Endothelial cell of umbilical vein (primary cell): Measurements from ENCODE around the gene TMEM120B. TPM values are rescaled to one million over a fixed set of nuclear protein-coding genes. Genes with fewer than 3 reads are reported as not detected.

Source experiments
- BruUV-seq: library from RNA; stranded (reverse); fragments of 400-500 nt; replicated peaks from 2 replicates; lab custom pipeline; 2021; lab: Mats Ljungman, UMichigan
- CTCF ChIA-PET: fragments of 300-600, 350-600 bp; sonication (Branson Sonifier 250); formaldehyde crosslinking; loops from one replicate; lab custom pipeline; 2021; ENCODE audit warnings: antibody characterized with exemption, inconsistent platforms; lab: Charles Lee
- POLR2A ChIA-PET: fragments of 300-600, 350-600 bp; sonication (Branson Sonifier 250); formaldehyde crosslinking; loops from one replicate; lab custom pipeline; 2021; ENCODE audit warnings: antibody characterized with exemption, inconsistent platforms; lab: Charles Lee
- DNase-seq: peaks from one replicate; pipeline ENCODE4 v3.0.0-alpha.2; 2011; ENCODE audit warnings: low read depth, low spot score
- FAIRE-seq: peaks from 2 replicates; lab custom pipeline; 2011; peaks lifted over from hg19 to GRCh38; lab: Jason Lieb, UNC
- H2AFZ ChIP-seq: 2 replicates; pipeline ENCODE4 v1.6.0; 2012; ENCODE audit warnings: low read depth, low read length, control low read depth, inconsistent platforms
- H3K27ac ChIP-seq: 2 replicates; pipeline ENCODE4 v1.5.1; 2011; ENCODE audit warnings: low read depth, mild to moderate bottlenecking, control low read depth, low read length, moderate library complexity; ENCODE audit not compliant: insufficient read depth
- H3K27me3 ChIP-seq, 2 experiments: 2 replicates each; pipeline versions ENCODE4 v1.6.0 to v1.6.1; 2011; ENCODE audit warnings: low read length in 2 of 2, mixed read lengths in 1 of 2; ENCODE audit not compliant: control insufficient read depth in 2 of 2, insufficient read depth in 2 of 2
- H3K36me3 ChIP-seq, 2 experiments: 2 replicates in 1 of 2; 3 replicates in 1 of 2; pipeline ENCODE4 v1.5.1; 2011; ENCODE audit warnings: low read length in 2 of 2, mild to moderate bottlenecking in 1 of 2, moderate library complexity in 1 of 2; ENCODE audit not compliant: control insufficient read depth in 2 of 2, insufficient read depth in 2 of 2; ENCODE audit errors: extremely low read depth in 1 of 2
- H3K4me1 ChIP-seq: 3 replicates; pipeline ENCODE4 v1.5.1; 2011; ENCODE audit warnings: mild to moderate bottlenecking, low read length; ENCODE audit not compliant: control insufficient read depth, insufficient read depth; ENCODE audit errors: extremely low read depth
- H3K4me2 ChIP-seq: 2 replicates; pipeline ENCODE4 v1.6.1; 2011; ENCODE audit warnings: low read length, control low read depth, mixed read lengths; ENCODE audit not compliant: insufficient read depth
- H3K4me3 ChIP-seq, 3 experiments: fragments of 200-600 bp in 1 of 3; sonication (generic), shearing (Covaris generic) in 1 of 3; replicated peaks in 1 of 3; 2 replicates each; pipeline ENCODE4 v1.5.1; 2011 to 2016; ENCODE audit warnings: control low read depth in 3 of 3, low read length in 3 of 3, mild to moderate bottlenecking in 2 of 3, inconsistent platforms in 1 of 3, low read depth in 1 of 3, moderate library complexity in 1 of 3; ENCODE audit not compliant: insufficient read depth in 1 of 3
- H3K79me2 ChIP-seq: 2 replicates; pipeline ENCODE4 v1.6.0; 2012; ENCODE audit warnings: low read length, inconsistent platforms; ENCODE audit not compliant: control insufficient read depth, insufficient read depth
- H3K9ac ChIP-seq: replicated peaks from 2 replicates; pipeline ENCODE3; 2011; ENCODE audit warnings: low read length, control low read depth; ENCODE audit not compliant: insufficient read depth; ENCODE audit errors: extremely low read depth
- H3K9me1 ChIP-seq: replicated peaks from 3 replicates; pipeline ENCODE4 v1.6.0; 2011; ENCODE audit warnings: mild to moderate bottlenecking, low read length; ENCODE audit not compliant: control insufficient read depth, insufficient read depth; ENCODE audit errors: extremely low read depth
- H3K9me3 ChIP-seq: replicated peaks from 2 replicates; pipeline ENCODE4 v1.5.1; 2012; ENCODE audit warnings: low read length, inconsistent platforms; ENCODE audit not compliant: control insufficient read depth, insufficient read depth
- H4K20me1 ChIP-seq: replicated peaks from 2 replicates; pipeline ENCODE3; 2011; ENCODE audit warnings: mild to moderate bottlenecking, low read length; ENCODE audit not compliant: control insufficient read depth, insufficient read depth; ENCODE audit errors: extremely low read depth
- EZH2 ChIP-seq: IDR thresholded peaks from 2 replicates; pipeline ENCODE4 v1.6.1; 2012; ENCODE audit warnings: borderline replicate concordance, low read depth, mild to moderate bottlenecking, moderate library complexity, low read length, inconsistent platforms; ENCODE audit not compliant: severe bottlenecking
- FOS ChIP-seq: IDR thresholded peaks from 2 replicates; pipeline ENCODE4 v1.6.1; 2011; ENCODE audit warnings: mild to moderate bottlenecking, low read length, moderate library complexity, borderline replicate concordance; ENCODE audit not compliant: insufficient read depth
- GATA2 ChIP-seq: IDR thresholded peaks from 2 replicates; pipeline ENCODE4 v1.7.0; 2011; ENCODE audit warnings: low read depth, mild to moderate bottlenecking, moderate library complexity, mixed read lengths, low read length; ENCODE audit not compliant: insufficient read length, insufficient read depth
- JUN ChIP-seq: IDR thresholded peaks from 2 replicates; pipeline ENCODE4 v1.6.1; 2011; ENCODE audit warnings: borderline replicate concordance, low read depth; ENCODE audit not compliant: insufficient read length, insufficient read depth
- MYC ChIP-seq: IDR thresholded peaks from one replicate; pipeline ENCODE4 v1.6.1; 2011; ENCODE audit warnings: mild to moderate bottlenecking, low read depth, low read length
- POLR2A ChIP-seq: IDR thresholded peaks from 2 replicates; pipeline ENCODE4 v1.6.1; 2012; ENCODE audit warnings: low read depth, mild to moderate bottlenecking, control low read depth, low read length
- POLR2AphosphoS5 ChIP-seq: IDR thresholded peaks from 2 replicates; pipeline ENCODE4 v1.6.1; 2012; ENCODE audit warnings: low read depth, mild to moderate bottlenecking, control low read depth, low read length, moderate library complexity; ENCODE audit not compliant: insufficient read depth
- dilution Hi-C: fragments of 300-500 bp; cut with MboI; formaldehyde crosslinking; loops from one replicate; pipeline ENCODE4 v1.15.0; 2019; ENCODE audit warnings: low sequenced_read_pairs; ENCODE audit not compliant: extremely low pct_ligation_motif_present
- intact Hi-C: fragments of 100-400 bp; cut with micrococcal nuclease; formaldehyde crosslinking; loops from one replicate; pipeline ENCODE4 v1.10.0; 2022
- polyA plus RNA-seq, 4 experiments: library from polyadenylated mRNA; depleted of rRNA in 3 of 4; stranded (reverse) in 3 of 4; unstranded in 1 of 4; fragments of >200 nt; gene quantifications; 2 replicates each; pipeline versions ENCODE4 v1.2.1 to v1.2.3, GENCODE V29; 2011 to 2012; ENCODE audit warnings: missing spikeins in 1 of 4
- total RNA-seq: library from RNA; stranded (reverse); gene quantifications from 2 replicates; pipeline ENCODE4 v1.2.3, GENCODE V29; 2021
- TF ChIP-seq, protein P1 (sequence below), 2 donors: IDR thresholded peaks; 1 replicate in 1 of 2; 2 replicates in 1 of 2; pipeline ENCODE4 v1.5.1; 2011; ENCODE audit warnings: low read length in 2 of 2, mild to moderate bottlenecking in 2 of 2, moderate library complexity in 2 of 2, control low read depth in 1 of 2, inconsistent platforms in 1 of 2, low read depth in 1 of 2; ENCODE audit not compliant: insufficient read depth in 1 of 2; ENCODE audit errors: extremely low read depth in 1 of 2
- TF ChIP-seq, protein P2 (sequence below): IDR thresholded peaks from 2 replicates; pipeline ENCODE4 v1.6.1; 2011; ENCODE audit not compliant: insufficient read depth, insufficient read length

Gene TMEM120B
- total and polyA plus RNA-seq, 2 donors (not counting 3 experiments of a cell fraction or from before 2014, with no cell fraction given), result 10.4 to 12.8 TPM

DNA sequence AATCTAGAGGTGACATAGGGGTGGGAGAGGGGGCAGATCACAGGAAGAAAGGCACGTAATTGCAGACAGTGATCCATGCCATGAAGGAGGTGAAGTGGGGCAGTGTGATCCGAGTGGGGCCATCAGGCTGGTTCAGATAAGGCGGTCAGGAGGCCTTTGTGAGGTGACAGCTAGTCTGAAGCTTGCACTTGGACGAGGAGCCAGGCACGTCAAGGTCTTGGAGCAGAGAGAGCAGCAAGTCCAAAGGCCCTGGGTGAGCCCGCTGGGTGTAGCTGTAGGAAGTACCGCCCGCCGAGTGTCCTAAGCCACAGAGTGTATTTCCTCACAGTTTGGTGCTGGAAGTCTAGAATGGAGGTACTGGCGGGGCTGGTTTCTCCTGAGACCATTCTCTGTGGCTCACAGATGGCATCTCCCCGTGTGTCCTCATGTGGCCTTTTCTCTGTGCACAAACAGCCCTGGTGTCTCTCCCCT, 57.3 kb downstream of the TMEM120B start:
- FAIRE-seq (no peak), DNase-seq (no peak)
- no peak overlapping the region for H3K4me2 ChIP-seq
- H3K4me3 ChIP-seq, result no peak overlapping the region
- POLR2A ChIA-PET, result no interaction called here
- dilution Hi-C loops (no loop called here), intact Hi-C loops (loop anchor here (10.0 kb wide), 1 partner anchor 275 kb away; no protein-coding TSS in a partner anchor)
- H3K27ac ChIP-seq, result no peak overlapping the region
- H3K27me3 ChIP-seq, result no peaks in the 10 kb centered on the region
- no peak for TF ChIP-seq FOS
- no peak for TF ChIP-seq POLR2AphosphoS5
- TF ChIP-seq POLR2A, result no peak
- TF ChIP-seq, protein P1, sequence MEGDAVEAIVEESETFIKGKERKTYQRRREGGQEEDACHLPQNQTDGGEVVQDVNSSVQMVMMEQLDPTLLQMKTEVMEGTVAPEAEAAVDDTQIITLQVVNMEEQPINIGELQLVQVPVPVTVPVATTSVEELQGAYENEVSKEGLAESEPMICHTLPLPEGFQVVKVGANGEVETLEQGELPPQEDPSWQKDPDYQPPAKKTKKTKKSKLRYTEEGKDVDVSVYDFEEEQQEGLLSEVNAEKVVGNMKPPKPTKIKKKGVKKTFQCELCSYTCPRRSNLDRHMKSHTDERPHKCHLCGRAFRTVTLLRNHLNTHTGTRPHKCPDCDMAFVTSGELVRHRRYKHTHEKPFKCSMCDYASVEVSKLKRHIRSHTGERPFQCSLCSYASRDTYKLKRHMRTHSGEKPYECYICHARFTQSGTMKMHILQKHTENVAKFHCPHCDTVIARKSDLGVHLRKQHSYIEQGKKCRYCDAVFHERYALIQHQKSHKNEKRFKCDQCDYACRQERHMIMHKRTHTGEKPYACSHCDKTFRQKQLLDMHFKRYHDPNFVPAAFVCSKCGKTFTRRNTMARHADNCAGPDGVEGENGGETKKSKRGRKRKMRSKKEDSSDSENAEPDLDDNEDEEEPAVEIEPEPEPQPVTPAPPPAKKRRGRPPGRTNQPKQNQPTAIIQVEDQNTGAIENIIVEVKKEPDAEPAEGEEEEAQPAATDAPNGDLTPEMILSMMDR (IDR thresholded peaks at IDR 0.05; ENCODE audit: extremely low read depth in 1 of 2, insufficient read depth in 1 of 2, low read depth in 1 of 2, low read length in 2 of 2), result no peak
- TF ChIP-seq, protein P2, sequence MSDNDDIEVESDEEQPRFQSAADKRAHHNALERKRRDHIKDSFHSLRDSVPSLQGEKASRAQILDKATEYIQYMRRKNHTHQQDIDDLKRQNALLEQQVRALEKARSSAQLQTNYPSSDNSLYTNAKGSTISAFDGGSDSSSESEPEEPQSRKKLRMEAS, result no peak
- TF ChIP-seq MYC, result no peak
- TF ChIP-seq EZH2, result no peak
- no peak for TF ChIP-seq JUN
- no peak for TF ChIP-seq GATA2
- no TSS peak for BruUV-seq
- H3K9ac ChIP-seq, result no peak overlapping the region
- H3K9me1 ChIP-seq, result no peaks in the 10 kb centered on the region
- no peaks in the 10 kb centered on the region for H3K36me3 ChIP-seq
- no peaks in the 10 kb centered on the region for H3K79me2 ChIP-seq
- H2AFZ ChIP-seq, result no peak overlapping the region
- CTCF ChIA-PET, result interaction anchor here (1.0 kb wide), 1 partner anchor 23 kb away, joined by 3 read pairs; the partner anchor contains the start of gene RHOF
- H3K4me1 ChIP-seq, result no peaks in the 10 kb centered on the region
- H4K20me1 ChIP-seq, result no peaks in the 10 kb centered on the region
- H3K9me3 ChIP-seq, result no peaks in the 10 kb centered on the region
